HepG2 (cell line): ENCODE measurements around the gene NKD1. TPM values are rescaled to one million over a fixed set of nuclear protein-coding genes. Genes with fewer than 3 reads are reported as not detected.
A peak's percentile ranks its signal among the peaks of the same experiment; 100 is the strongest.

ENCODE experiments used
- AHR ChIP-seq: IDR thresholded peaks from 2 replicates; pipeline ENCODE4 v1.6.1; 2018; ENCODE audit warnings: missing genetic modification reagents, missing compliant biosample characterization
- CCDC6 ChIP-seq: sonication (generic); formaldehyde crosslinking; IDR thresholded peaks from 2 replicates; pipeline ENCODE4 v1.8.1; 2022; ENCODE audit warnings: mild to moderate bottlenecking, missing genetic modification reagents, moderate library complexity
- CERS6 ChIP-seq: sonication (generic); formaldehyde crosslinking; IDR thresholded peaks from 2 replicates; pipeline ENCODE4 v1.5.0; 2020; ENCODE audit warnings: missing genetic modification reagents
- ELF3 ChIP-seq: IDR thresholded peaks from 2 replicates; pipeline ENCODE4 v1.6.1; 2016; ENCODE audit warnings: missing genetic modification reagents, missing compliant biosample characterization
- ERF ChIP-seq: IDR thresholded peaks from 2 replicates; pipeline ENCODE4 v1.6.1; 2018; ENCODE audit warnings: missing biosample characterization, missing genetic modification reagents
- EZH2 ChIP-seq: conservative IDR thresholded peaks from 2 replicates; pipeline ENCODE4 v1.6.1; 2012; ENCODE audit warnings: mild to moderate bottlenecking, low read depth, low read length, moderate library complexity
- HNRNPUL1 ChIP-seq: fragments of 200-400 bp; formaldehyde crosslinking; IDR thresholded peaks from 2 replicates; pipeline ENCODE4 v1.6.1; 2017; ENCODE audit warnings: low read depth, mild to moderate bottlenecking, low read length, moderate library complexity
- ISL2 ChIP-seq: sonication (generic); formaldehyde crosslinking; IDR thresholded peaks from 2 replicates; pipeline ENCODE4 v1.5.0; 2020; ENCODE audit warnings: missing genetic modification reagents
- KLF16 ChIP-seq, 2 experiments: sonication (generic) in 1 of 2; formaldehyde crosslinking in 1 of 2; IDR thresholded peaks; 2 replicates each; pipeline versions ENCODE4 v1.6.1 to v1.8.0; 2016 to 2023; ENCODE audit warnings: missing genetic modification reagents in 2 of 2, missing compliant biosample characterization in 1 of 2
- MAFG ChIP-seq: sonication (generic); formaldehyde crosslinking; IDR thresholded peaks from 2 replicates; pipeline ENCODE4 v1.5.1; 2020; ENCODE audit warnings: mild to moderate bottlenecking, missing genetic modification reagents
- PITX1 ChIP-seq: sonication (generic); formaldehyde crosslinking; IDR thresholded peaks from 2 replicates; pipeline ENCODE4 v1.5.1; 2020; ENCODE audit warnings: mild to moderate bottlenecking, missing genetic modification reagents
- POGZ ChIP-seq: sonication (generic); formaldehyde crosslinking; IDR thresholded peaks from 2 replicates; pipeline ENCODE4 v1.4.0; 2020; ENCODE audit warnings: mild to moderate bottlenecking, missing genetic modification reagents
- PPARG ChIP-seq: conservative IDR thresholded peaks from 2 replicates; pipeline ENCODE4 v1.6.1; 2016; ENCODE audit warnings: missing biosample characterization, missing genetic modification reagents
- RAD51 ChIP-seq: fragments of 450-650 bp; IDR thresholded peaks from 2 replicates; pipeline ENCODE4 v1.6.1; 2016; ENCODE audit warnings: borderline replicate concordance
- SPEN ChIP-seq: sonication (generic); formaldehyde crosslinking; IDR thresholded peaks from 2 replicates; pipeline ENCODE4 v1.5.1; 2020; ENCODE audit warnings: low read depth, mild to moderate bottlenecking, missing genetic modification reagents
- STAG1 ChIP-seq: sonication (generic); formaldehyde crosslinking; IDR thresholded peaks from 2 replicates; pipeline ENCODE4 v1.4.0; 2020; ENCODE audit warnings: missing genetic modification reagents
- TCF7L2 ChIP-seq: IDR thresholded peaks from 2 replicates; pipeline ENCODE4 v1.6.1; 2011; ENCODE audit warnings: mild to moderate bottlenecking, low read depth, low read length, moderate library complexity
- U2AF1 ChIP-seq: fragments of 200-400 bp; formaldehyde crosslinking; optimal IDR thresholded peaks from 2 replicates; pipeline ENCODE3; 2017; ENCODE audit warnings: mild to moderate bottlenecking, low read depth, low read length
- ZFAT ChIP-seq: sonication (generic); formaldehyde crosslinking; conservative IDR thresholded peaks from 2 replicates; pipeline ENCODE4 v1.8.1; 2023; ENCODE audit warnings: missing genetic modification reagents, inconsistent platforms
- ZNF138 ChIP-seq: sonication (generic); formaldehyde crosslinking; IDR thresholded peaks from 2 replicates; pipeline ENCODE4 v1.5.0; 2020; ENCODE audit warnings: mild to moderate bottlenecking, low read depth, missing genetic modification reagents
- ZNF276 ChIP-seq: sonication (generic); formaldehyde crosslinking; IDR thresholded peaks from 2 replicates; pipeline ENCODE4 v1.4.0; 2020; ENCODE audit warnings: mild to moderate bottlenecking, low read depth, missing genetic modification reagents
- ZNF329 ChIP-seq: sonication (generic); formaldehyde crosslinking; IDR thresholded peaks from 2 replicates; pipeline ENCODE4 v1.9.0; 2021; ENCODE audit warnings: low read depth, mild to moderate bottlenecking, missing genetic modification reagents
- ZNF552 ChIP-seq: sonication (generic); formaldehyde crosslinking; IDR thresholded peaks from 2 replicates; pipeline ENCODE4 v1.9.0; 2022; ENCODE audit warnings: missing genetic modification reagents, mild to moderate bottlenecking, borderline replicate concordance
- ZNF605 ChIP-seq: sonication (generic); formaldehyde crosslinking; IDR thresholded peaks from 2 replicates; pipeline ENCODE4 v1.8.0; 2022; ENCODE audit warnings: mild to moderate bottlenecking, missing genetic modification reagents
- ZNF652 ChIP-seq: IDR thresholded peaks from 2 replicates; pipeline ENCODE4 v1.6.1; 2016; ENCODE audit warnings: low read depth, borderline replicate concordance
- ZSCAN30 ChIP-seq: sonication (generic); formaldehyde crosslinking; IDR thresholded peaks from 2 replicates; pipeline ENCODE4 v1.5.0; 2020; ENCODE audit warnings: mild to moderate bottlenecking, missing genetic modification reagents
- polyA plus RNA-seq, 8 experiments: library from polyadenylated mRNA; depleted of rRNA in 3 of 8; stranded (reverse) in 7 of 8; unstranded in 1 of 8; fragments of >200 nt; fragmentation: Illumina TruSeq in 4 of 8; extraction: Trizol in 4 of 8; gene quantifications; 2 replicates each; pipeline versions ENCODE4 v1.2.1 to v1.2.3, GENCODE V29; 2011 to 2016; ENCODE audit warnings: low read depth in 4 of 8, missing spikeins in 1 of 8, mixed read lengths in 1 of 8; ENCODE audit not compliant: insufficient read depth in 1 of 8
- total RNA-seq, 5 experiments: library from RNA; depleted of rRNA; stranded (reverse); fragments of >200 nt; fragmentation: Illumina TruSeq; extraction: Trizol; gene quantifications; 2 replicates each; pipeline ENCODE4 v1.2.3, GENCODE V29; 2016; ENCODE audit warnings: low read depth in 1 of 5
- TF ChIP-seq, protein P1 (sequence below): IDR thresholded peaks from 2 replicates; pipeline ENCODE4 v1.6.1; 2012; ENCODE audit warnings: inconsistent platforms
- TF ChIP-seq, protein P2 (sequence below): sonication (generic); formaldehyde crosslinking; IDR thresholded peaks from 2 replicates; pipeline ENCODE4 v1.5.0; 2020; ENCODE audit warnings: mild to moderate bottlenecking, missing genetic modification reagents

The NKD1 gene
- total and polyA plus RNA-seq, 2 of the 13 experiments (the other 11 are each of a cell fraction or from before 2014, with no cell fraction given): 70.4 to 121 TPM

- TF ChIP-seq, protein P1, sequence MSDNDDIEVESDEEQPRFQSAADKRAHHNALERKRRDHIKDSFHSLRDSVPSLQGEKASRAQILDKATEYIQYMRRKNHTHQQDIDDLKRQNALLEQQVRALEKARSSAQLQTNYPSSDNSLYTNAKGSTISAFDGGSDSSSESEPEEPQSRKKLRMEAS: 0 out of 2 replicates have a peak, but pooled peaks have one; percentile 21
- TF ChIP-seq ERF (CRISPR knock-in tag): no peak
- no peak for TF ChIP-seq ZFAT (CRISPR knock-in tag)
- no peak for TF ChIP-seq HNRNPUL1
- no peak; the same call in 1 of the 2 replicates for TF ChIP-seq SPEN
- no peak for TF ChIP-seq KLF16 (CRISPR knock-in tag; IDR thresholded peaks at IDR 0.05)
- TF ChIP-seq ZSCAN30 (CRISPR knock-in tag): 0 out of 2 replicates have a peak, but pooled peaks have one; percentile 10
- TF ChIP-seq TCF7L2: no peak
- TF ChIP-seq PPARG (CRISPR knock-in tag): no peak
- no peak for TF ChIP-seq ZNF605 (CRISPR knock-in tag)
- TF ChIP-seq POGZ (CRISPR knock-in tag): no peak
- no peak for TF ChIP-seq ZNF276 (CRISPR knock-in tag)
- no peak for TF ChIP-seq STAG1 (CRISPR knock-in tag)
- no peak for TF ChIP-seq EZH2
- no peak for TF ChIP-seq ZNF552 (CRISPR knock-in tag)
- TF ChIP-seq MAFG (CRISPR knock-in tag): no peak
- 0 out of 2 replicates have a peak, but pooled peaks have one; percentile 22 for TF ChIP-seq ZNF138
- no peak for TF ChIP-seq U2AF1
- no peak for TF ChIP-seq ISL2
- TF ChIP-seq RAD51: no peak
- no peak for TF ChIP-seq CCDC6 (CRISPR knock-in tag)
- TF ChIP-seq ZNF652 (CRISPR knock-in tag): no peak
- no peak for TF ChIP-seq AHR (CRISPR knock-in tag)
- no peak for TF ChIP-seq ELF3
- TF ChIP-seq, protein P2, sequence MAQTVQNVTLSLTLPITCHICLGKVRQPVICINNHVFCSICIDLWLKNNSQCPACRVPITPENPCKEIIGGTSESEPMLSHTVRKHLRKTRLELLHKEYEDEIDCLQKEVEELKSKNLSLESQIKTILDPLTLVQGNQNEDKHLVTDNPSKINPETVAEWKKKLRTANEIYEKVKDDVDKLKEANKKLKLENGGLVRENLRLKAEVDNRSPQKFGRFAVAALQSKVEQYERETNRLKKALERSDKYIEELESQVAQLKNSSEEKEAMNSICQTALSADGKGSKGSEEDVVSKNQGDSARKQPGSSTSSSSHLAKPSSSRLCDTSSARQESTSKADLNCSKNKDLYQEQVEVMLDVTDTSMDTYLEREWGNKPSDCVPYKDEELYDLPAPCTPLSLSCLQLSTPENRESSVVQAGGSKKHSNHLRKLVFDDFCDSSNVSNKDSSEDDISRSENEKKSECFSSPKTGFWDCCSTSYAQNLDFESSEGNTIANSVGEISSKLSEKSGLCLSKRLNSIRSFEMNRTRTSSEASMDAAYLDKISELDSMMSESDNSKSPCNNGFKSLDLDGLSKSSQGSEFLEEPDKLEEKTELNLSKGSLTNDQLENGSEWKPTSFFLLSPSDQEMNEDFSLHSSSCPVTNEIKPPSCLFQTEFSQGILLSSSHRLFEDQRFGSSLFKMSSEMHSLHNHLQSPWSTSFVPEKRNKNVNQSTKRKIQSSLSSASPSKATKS (CRISPR knock-in tag): no peak
- TF ChIP-seq ZNF329 (CRISPR knock-in tag): 0 out of 2 replicates have a peak, but pooled peaks have one; percentile 46
- no peak for TF ChIP-seq CERS6 (CRISPR knock-in tag)
- no peak for TF ChIP-seq PITX1 (CRISPR knock-in tag)
Measured at GRCh38 chr16:50548909-50549560, 839 bp downstream of the NKD1 start (continued).
